HCT116 (cell line): ENCODE measurements around the gene FAT1. TPM values are rescaled to one million over a fixed set of nuclear protein-coding genes. Genes with fewer than 3 reads are reported as not detected.

Experiments used
- ATAC-seq: fragments of 200-7000 bp; cut with Tn5 transposase; 2 replicates; pipeline ENCODE4 v1.9.1; 2020; ENCODE audit warnings: mild to moderate bottlenecking, moderate library complexity
- BruUV-seq: library from RNA; stranded (reverse); fragments of 400-500 nt; replicated peaks from 2 replicates; lab custom pipeline; 2021; lab: Mats Ljungman, UMichigan
- CTCF ChIA-PET: fragments of 300-600 bp; sonication (Branson Sonifier 250); formaldehyde crosslinking; loops from one replicate; lab custom pipeline; 2021; ENCODE audit warnings: antibody characterized with exemption; lab: Charles Lee
- POLR2A ChIA-PET: fragments of 300-600, 350-600 bp; sonication (Branson Sonifier 250); formaldehyde crosslinking; loops from one replicate; lab custom pipeline; 2021; ENCODE audit warnings: antibody characterized with exemption; lab: Charles Lee
- RAD21 ChIA-PET, 2 experiments: fragments of 300-600 bp; sonication (Branson Sonifier 250); formaldehyde crosslinking; loops; one replicate each; lab custom pipeline; 2023; ENCODE audit warnings: low total read pairs in 2 of 2; ENCODE audit not compliant: uncharacterized antibody in 2 of 2, unreplicated experiment in 2 of 2, low non-redundant PET in 1 of 2; lab: Charles Lee
- DNase-seq: peaks from one replicate; pipeline ENCODE4 v3.0.0-alpha.2; 2010; ENCODE audit warnings: low read depth, low spot score
- H2AFZ ChIP-seq: fragments of 200-600 bp; shearing (Covaris generic), sonication (generic); 2 replicates; pipeline ENCODE4 v1.6.1; 2017; ENCODE audit warnings: low read depth, mixed run types, mixed read lengths, antibody characterized with exemption, low read length; ENCODE audit not compliant: poor library complexity, severe bottlenecking
- H3K27ac ChIP-seq: 2 replicates; pipeline ENCODE4 v1.5.1; 2012; ENCODE audit warnings: low read depth, low read length
- H3K27me3 ChIP-seq: fragments of 200-600 bp; sonication (generic); 2 replicates; pipeline ENCODE4 v1.6.1; 2016; ENCODE audit warnings: mixed run types, low read length, mixed read lengths; ENCODE audit not compliant: insufficient read depth
- H3K36me3 ChIP-seq, 2 experiments: fragments of 200-500 bp in 1 of 2; fragments of 200-600 bp in 1 of 2; sonication (Bioruptor generic) in 1 of 2; sonication (generic) in 1 of 2; 2 replicates each; pipeline versions ENCODE4 v1.5.1 to v1.6.1; 2014 to 2016; ENCODE audit warnings: low read length in 2 of 2, inconsistent platforms in 1 of 2, mixed read lengths in 1 of 2, mixed run types in 1 of 2; ENCODE audit not compliant: insufficient read depth in 2 of 2, control insufficient read depth in 1 of 2
- H3K4me1 ChIP-seq, 2 experiments: fragments of 200-600 bp in 1 of 2; sonication (generic) in 1 of 2; 2 replicates each; pipeline versions ENCODE4 v1.5.1 to v1.6.1; 2012 to 2017; ENCODE audit warnings: low read length in 2 of 2, inconsistent platforms in 1 of 2, mild to moderate bottlenecking in 1 of 2, mixed read lengths in 1 of 2, mixed run types in 1 of 2, moderate library complexity in 1 of 2; ENCODE audit not compliant: insufficient read depth in 2 of 2, control insufficient read depth in 1 of 2
- H3K4me2 ChIP-seq: fragments of 200-600 bp; sonication (generic); 2 replicates; pipeline ENCODE4 v1.6.1; 2017; ENCODE audit warnings: mixed run types, low read length, mixed read lengths
- H3K4me3 ChIP-seq, 2 experiments: fragments of 200-600 bp in 1 of 2; sonication (generic) in 1 of 2; replicated peaks in 1 of 2; 2 replicates each; pipeline ENCODE4 v1.5.1; 2011 to 2016; ENCODE audit warnings: low read length in 2 of 2, control low read depth in 1 of 2, low read depth in 1 of 2, mild to moderate bottlenecking in 1 of 2, mixed read lengths in 1 of 2, mixed run types in 1 of 2
- H3K79me2 ChIP-seq: fragments of 200-600 bp; sonication (generic); 2 replicates; pipeline ENCODE4 v1.6.1; 2017; ENCODE audit warnings: mild to moderate bottlenecking, mixed run types, low read length, moderate library complexity, mixed read lengths; ENCODE audit not compliant: insufficient read depth
- H3K9ac ChIP-seq: fragments of 200-600 bp; sonication (generic); 2 replicates; pipeline ENCODE4 v1.6.1; 2016; ENCODE audit warnings: low read length, mixed read lengths
- H3K9me2 ChIP-seq: fragments of 200-600 bp; sonication (generic), shearing (Covaris generic); 2 replicates; pipeline ENCODE4 v1.6.1; 2017; ENCODE audit warnings: mixed run types, mild to moderate bottlenecking, moderate library complexity; ENCODE audit not compliant: insufficient read depth
- H3K9me3 ChIP-seq, 2 experiments: fragments of 200-500 bp in 1 of 2; fragments of 200-600 bp in 1 of 2; sonication (Bioruptor generic) in 1 of 2; sonication (generic) in 1 of 2; 2 replicates each; pipeline ENCODE4 v1.6.1; 2014 to 2017; ENCODE audit warnings: low read length in 2 of 2, mixed read lengths in 2 of 2, inconsistent platforms in 1 of 2, low read depth in 1 of 2, mild to moderate bottlenecking in 1 of 2, mixed run types in 1 of 2, moderate library complexity in 1 of 2; ENCODE audit not compliant: control insufficient read depth in 1 of 2, insufficient read depth in 1 of 2
- H4K20me1 ChIP-seq: fragments of 200-600 bp; sonication (generic), shearing (Covaris generic); 2 replicates; pipeline ENCODE4 v1.6.1; 2017; ENCODE audit warnings: mixed run types, mild to moderate bottlenecking, moderate library complexity; ENCODE audit not compliant: insufficient read depth
- EZH2phosphoT487 ChIP-seq: fragments of 200-600 bp; IDR thresholded peaks from 2 replicates; pipeline ENCODE4 v1.6.1; 2018; ENCODE audit warnings: antibody characterized with exemption, borderline replicate concordance
- REST ChIP-seq: IDR thresholded peaks from 2 replicates; pipeline ENCODE4 v1.6.1; 2012; ENCODE audit warnings: low read depth
- ZFX ChIP-seq: fragments of 450-650 bp; IDR thresholded peaks from 2 replicates; pipeline ENCODE4 v1.6.1; 2017
- intact Hi-C: fragments of 100-400 bp; cut with micrococcal nuclease; formaldehyde crosslinking; loops from 2 replicates; pipeline ENCODE4 v1.10.0; 2022
- total RNA-seq: library from RNA; stranded (reverse); gene quantifications from one replicate; pipeline ENCODE4 v1.2.1, GENCODE V29; 2021; ENCODE audit not compliant: unreplicated experiment

The FAT1 gene
- total RNA-seq, 1 experiment from 2014 or later: 676 TPM

GRCh38 chr4:186643501-186644310, 80.0 kb downstream of the FAT1 start (continued):
- TF ChIP-seq REST (no peak), ZFX (no peak), EZH2phosphoT487 (no peak)

- TF ChIP-seq REST: no peak
- CTCF ChIA-PET: no interaction called here
- DNase-seq (no peak), ATAC-seq (no peak)
- POLR2A ChIA-PET: no interaction called here
- Histone ChIP-seq H3K36me3 (peaks cover 26 to 55% of the 10 kb centered on the region in 2 experiments), H3K4me2 (no peak overlapping the region), H3K9ac (no peak overlapping the region), H3K27ac (no peak overlapping the region), H3K4me1 (peaks cover 22 to 38% of the 10 kb centered on the region in 2 experiments), H3K9me2 (no peaks in the 10 kb centered on the region), H3K27me3 (no peaks in the 10 kb centered on the region), H4K20me1 (peaks cover 75% of the 10 kb centered on the region), H3K9me3 (no peaks in the 10 kb centered on the region), H3K79me2 (peaks cover 99% of the 10 kb centered on the region), H3K4me3 (no peak overlapping the region), H2AFZ (no peak overlapping the region)
- intact Hi-C loops: no loop called here
- RAD21 ChIA-PET: no interaction called here
- BruUV-seq: no TSS peak
These were observed 80.7 kb downstream of the FAT1 start for GRCh38 chr4:186642998-186643397.
